NCI-H748 (cell line): ENCODE data around the gene FAM163A.
"Not testable (repeated sequence)": the region's sequence is repeated elsewhere in the genome, so short reads cannot be mapped to it uniquely, and the experiment has no call there.

Source experiments
- DNase-seq: peaks from one replicate; lab custom pipeline; 2025; ENCODE audit not compliant: unreplicated experiment; lab: John Stamatoyannopoulos, UW

Gene FAM163A

DNA sequence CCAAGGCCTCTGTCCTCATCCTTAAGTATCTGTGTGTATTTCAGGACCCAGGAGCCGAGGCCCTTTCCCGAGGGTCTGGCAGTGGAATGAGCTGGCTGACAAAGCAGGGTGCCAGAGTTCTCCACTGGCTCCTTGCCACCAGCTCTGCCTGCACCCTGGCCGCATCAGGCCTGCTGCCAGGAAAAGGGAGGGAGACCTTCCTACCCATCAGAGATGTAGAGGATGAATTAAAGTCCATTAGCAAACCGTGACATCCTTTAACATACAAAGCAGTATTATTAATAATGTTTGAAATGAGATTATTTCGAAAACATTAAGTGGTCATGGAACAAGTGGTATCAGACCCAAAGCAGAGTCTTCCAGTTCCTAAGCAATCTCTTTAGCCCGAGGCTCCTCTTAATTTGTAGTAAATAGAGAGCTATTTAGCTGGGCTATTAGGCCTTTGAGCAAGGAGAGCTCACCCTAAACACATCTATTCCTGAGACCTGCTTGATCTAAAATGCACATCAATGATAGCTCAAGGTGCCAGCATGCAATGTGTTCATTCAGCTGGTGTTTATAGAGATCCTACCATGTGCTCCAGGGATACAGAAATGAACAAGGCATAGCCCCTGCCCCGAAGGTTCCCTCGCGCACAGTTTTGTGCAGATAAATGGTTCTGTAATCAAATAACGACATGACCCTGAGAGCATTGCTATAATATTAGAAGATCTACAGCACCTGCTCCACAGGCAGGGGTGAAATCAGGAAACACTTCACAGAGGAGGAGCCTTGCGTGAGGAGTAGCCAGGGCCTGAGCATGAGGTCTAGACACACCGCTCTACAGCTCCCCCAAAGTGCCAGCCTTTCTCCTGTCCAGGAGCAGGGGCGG is 44.0 kb downstream of the FAM163A start:
- no peak for DNase-seq

DNA sequence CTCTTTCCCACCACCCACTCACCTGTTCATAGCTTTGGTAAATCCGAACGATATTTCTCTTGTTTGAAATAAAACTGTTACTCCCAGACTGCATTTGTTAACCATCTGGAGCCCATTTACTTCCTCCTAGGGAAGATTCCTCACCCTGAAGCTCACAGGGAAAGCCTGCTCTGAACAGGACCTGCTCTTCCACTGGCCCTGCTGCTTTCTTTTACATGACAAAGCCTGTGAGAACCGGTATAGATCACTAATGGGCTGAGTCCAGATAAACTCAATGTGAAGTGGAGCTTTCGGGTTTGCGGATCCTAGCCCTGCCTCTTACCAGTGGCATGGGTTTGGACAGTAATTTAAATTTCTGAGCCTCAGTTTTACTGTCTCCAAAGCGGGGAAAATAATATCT is 45.2 kb downstream of the FAM163A start:
- no peak for DNase-seq

DNA sequence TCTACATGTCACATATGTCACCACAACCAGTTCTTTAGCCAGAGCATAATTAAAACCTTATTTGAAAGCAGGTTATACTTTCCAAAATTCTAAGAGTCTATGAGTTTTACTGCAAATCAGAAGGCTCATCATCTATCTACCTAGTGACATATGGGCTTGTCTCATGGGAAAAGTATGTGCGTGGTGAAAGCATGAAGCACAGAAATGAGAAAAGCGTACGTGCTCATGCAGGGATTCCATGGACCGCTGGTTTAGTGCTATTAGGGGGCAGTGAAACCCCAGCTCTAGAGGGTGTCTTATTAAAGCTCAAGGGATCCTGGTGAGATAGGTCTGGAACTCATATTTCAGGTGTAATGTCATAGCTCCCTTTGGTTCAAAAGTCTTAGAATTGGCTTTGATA is 50.2 kb downstream of the FAM163A start:
- DNase-seq: no peak

DNA sequence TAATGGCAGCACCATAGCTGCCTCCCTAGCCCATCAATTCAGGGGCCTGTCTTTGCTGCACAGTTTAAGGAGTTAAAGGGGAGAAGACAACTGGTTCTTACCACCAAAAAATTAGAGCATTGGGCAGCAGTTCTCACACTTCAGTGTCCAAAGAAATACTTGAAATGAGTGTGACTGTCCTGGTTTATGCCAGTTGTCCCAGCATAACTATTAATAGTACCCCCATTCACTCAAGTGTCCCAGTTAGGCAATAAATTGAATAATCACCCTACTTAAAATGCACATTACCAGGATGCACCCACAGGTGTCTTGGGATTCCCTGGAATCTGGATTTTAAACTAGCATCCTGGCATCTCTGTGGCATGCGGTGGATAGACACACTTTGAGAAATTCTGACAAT is 51.1 kb downstream of the FAM163A start:
- DNase-seq: no peak

DNA sequence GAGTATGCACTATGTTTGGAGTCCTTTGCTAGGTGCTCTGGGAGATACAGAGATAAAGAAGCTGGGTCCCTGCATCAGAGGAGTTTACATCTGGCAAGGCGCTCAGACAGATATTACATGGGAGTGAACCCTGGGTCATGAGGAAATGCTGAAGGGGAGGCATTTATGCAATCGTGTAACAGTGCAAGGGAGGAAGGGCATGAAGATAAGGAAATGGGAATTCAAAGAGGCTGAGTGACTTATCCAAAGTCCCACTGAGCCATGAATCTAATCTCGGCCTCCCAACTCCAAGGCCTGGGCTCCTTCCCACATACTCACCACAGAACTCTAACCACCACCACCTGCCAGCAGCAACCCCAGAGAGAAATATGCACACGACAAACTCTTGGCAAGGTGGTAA is 51.6 kb downstream of the FAM163A start:
- DNase-seq: no peak

DNA sequence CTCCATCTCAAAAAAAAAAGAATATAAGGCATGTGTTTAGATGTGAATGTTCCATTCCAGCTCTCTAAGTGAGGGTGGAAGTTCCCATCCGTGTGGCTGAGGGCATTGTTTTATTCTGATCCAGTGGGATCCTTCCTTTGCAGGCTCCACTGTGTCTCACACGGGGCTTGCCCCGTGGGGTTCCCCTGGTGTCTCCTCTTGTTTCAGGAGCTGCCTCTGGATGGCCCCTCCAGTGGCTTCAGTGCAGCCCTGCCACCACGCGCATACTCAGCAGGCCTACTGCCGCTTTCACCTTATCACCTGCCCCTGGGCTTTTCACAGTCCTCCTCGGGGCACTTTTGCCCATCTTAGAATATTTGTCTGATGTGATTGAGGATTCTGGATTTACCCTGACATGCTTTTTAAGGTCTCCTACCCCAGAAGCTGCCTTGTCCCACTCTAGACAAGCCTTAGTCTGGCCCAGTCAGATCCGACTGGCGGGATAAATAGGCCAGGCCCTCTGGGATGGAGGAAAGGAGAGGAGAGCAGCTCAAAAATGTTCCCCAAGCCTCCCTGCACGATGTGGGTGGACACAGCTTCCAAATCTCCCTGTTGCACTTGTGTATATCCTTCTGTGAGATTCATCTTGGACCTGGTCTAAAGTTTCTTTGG is 55.2 kb downstream of the FAM163A start:
- no peak for DNase-seq

DNA sequence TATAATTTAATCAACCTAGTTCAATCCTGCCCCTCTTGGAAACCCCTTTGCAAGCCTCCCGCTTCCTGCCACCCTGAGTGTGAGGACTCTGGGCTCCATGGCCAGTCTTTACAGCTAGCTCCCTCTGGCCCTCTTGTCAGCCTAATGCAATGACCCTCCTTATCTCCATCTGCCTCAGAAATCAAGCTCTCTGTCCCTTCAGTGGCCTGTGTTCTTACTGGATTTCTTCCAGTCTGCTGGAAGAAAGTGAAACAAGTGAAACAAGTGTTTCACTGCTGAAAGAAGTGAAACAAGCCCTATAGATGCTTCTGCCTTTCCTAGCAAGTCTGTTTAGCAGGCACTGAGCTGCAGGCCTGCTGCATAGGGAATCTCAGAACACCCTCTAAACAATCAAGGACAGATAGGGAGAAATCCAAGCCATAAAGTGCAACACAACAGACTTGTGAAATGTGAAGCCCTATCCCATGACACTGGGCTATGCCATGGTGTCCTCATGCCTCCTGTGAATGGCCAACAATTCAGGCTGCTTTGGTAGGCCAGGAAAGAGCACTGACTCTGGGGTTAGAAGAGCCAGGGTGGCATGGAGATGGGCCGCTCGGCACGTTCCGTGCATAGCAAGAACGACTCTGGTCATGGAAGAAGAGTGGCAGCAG is 55.9 kb downstream of the FAM163A start:
- no peak for DNase-seq

DNA sequence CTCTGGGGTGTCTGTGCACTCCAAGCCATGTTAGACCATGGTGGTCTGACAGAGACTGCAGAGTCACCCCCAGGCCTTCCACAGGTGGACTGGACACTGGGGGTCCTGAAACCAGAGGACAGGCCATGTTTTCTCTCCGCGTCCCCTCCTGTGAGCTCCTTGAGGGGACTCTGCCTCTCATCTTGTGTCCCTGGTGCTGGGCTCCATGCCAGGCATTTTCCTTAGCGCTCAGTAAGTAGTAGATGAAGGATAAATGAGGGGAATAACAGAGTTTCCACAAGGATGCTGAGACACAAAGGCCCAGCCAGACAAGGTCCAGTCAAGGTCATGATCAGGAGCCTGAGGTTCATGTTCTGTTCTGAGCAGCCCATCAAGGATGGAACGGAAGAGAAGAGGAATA is 57.4 kb downstream of the FAM163A start:
- DNase-seq: no peak

DNA sequence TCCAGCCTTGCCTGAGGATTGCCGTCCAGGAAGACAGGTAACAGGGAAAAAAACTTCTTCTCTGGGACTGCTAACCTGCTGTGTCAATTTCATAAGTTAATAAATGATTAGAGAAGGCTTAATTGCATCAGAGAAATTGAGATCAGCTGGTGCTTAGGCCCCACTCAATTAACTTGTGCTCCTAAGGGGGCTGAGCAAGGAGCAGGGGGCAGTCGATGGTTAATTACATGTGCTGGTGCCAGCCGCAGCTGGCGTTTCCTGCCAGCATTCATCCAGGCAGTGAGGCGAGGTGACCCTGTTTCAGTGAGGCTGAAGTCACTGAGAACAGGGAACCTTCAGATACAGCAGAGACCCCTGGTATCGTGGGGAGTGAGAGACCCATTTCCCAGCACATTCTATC is 60.0 kb downstream of the FAM163A start:
- DNase-seq: no peak

DNA sequence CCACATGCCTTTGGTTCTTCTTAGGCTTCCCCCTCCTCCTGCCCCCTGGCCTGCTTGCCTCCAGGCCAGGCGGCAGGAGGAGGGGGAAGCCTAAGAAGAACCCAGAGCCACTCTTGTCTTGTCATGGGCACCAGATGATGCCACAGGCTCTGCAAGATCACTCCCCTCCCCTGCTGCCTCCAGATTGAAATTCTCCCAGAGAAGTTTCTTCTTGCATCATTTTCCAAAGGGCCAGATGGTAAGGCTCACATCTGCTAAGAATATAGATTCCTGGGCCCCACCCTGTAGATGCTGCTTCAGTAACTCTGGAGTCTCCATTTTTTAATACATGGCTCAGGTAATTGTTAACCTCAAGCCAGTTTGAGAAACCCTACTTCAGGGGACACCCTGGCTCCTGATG is 60.8 kb downstream of the FAM163A start:
- DNase-seq: no peak

DNA sequence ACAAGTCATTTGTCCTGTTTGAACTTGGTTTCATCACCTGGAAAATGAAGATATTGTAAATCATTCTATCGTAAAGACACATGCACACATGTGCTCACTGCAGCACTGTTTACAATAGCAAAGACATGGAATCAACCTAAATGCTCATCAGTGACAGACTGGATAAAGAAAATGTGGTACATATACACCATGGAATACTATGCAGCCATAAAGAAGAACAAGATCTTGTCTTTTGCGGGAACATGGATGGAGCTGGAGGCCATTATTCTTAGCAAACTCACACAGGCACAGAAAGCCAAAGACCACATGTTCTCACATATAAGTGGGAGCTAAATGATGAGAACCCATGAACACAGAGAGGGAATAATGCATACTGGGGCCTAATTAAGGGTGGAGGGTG is 61.3 kb downstream of the FAM163A start:
- not testable (repeated sequence) for DNase-seq

DNA sequence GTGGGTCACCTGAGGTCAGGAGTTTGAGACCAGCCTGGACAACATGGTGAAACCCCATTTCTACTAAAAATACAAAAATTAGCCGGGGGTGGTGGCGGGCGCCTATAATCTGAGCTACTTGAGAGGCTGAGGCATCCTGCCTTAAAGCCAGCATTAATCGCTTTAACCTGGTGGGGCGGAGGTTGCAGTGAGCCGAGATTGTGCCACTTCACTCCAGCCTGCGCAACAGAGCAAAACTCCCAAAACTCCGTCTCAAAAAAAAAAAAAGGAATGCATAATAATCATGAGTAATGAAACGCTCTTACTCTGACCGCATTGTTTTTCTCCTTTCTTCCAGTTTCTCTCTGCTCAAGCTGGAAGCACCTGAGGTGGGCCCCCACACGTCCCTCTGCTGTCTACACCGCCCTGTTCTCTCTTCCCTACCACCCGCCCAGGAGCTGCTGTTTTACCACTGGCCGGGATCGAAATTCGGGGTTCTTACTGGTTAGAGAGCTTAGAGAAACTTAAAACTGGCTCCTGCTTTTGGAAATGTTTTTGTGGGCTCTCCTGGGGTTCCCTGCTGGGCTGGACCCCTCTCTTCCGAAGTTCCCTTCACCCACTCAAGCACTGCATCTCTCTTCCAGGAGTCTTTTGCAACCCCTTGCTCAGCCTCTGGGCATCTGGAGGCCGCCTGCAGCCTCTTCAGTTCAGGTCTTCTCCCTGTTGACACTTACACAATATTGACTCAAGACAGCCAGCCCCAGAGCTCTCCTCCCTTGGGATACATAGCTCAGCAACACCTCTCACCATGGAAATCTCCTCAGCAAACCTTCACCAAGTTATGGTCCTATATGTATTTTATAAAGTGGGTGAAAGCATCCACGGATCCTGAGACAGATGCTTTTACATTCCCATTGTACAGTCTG is 62.5 kb downstream of the FAM163A start:
- DNase-seq: no peak

DNA sequence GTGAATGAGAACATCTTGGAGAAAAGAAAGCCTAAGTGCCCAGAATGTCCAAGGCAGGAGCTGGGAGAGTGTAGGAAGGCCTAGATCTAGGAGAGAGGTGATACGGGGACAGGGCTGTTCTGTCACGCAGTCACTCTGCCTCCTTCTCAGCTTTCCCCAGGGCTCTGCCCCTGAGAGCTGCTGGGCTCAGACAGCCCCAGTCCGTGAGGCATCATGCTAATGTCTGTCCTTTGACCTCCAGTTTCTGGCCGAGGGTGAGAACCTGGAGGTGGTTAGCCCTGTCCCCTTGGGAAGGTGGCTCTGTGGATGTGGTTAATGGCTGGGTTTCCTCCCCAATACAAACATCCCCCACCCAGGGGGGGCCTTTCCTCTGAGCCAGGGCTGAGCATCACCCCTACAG is 63.2 kb downstream of the FAM163A start:
- no peak for DNase-seq

DNA sequence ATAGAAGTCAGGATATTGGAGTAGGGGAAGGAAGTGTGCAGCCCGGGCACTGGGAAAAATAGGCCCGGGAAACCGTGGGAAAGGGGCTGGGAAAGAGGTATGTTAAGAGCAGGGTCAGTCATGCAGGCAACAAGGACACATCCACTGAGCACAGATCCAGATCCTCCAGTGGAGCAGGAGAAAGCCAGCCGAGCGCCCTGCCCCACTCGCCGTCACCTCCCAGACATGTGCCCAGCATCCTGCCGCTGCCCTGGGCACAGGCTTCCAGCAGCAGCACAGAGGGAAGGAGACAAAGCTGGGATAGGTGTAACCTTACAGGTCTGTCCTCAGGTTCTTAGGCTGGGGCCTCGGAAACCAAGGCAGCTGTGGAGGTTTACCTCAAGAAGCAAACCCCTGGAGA is 64.2 kb downstream of the FAM163A start:
- DNase-seq: no peak

DNA sequence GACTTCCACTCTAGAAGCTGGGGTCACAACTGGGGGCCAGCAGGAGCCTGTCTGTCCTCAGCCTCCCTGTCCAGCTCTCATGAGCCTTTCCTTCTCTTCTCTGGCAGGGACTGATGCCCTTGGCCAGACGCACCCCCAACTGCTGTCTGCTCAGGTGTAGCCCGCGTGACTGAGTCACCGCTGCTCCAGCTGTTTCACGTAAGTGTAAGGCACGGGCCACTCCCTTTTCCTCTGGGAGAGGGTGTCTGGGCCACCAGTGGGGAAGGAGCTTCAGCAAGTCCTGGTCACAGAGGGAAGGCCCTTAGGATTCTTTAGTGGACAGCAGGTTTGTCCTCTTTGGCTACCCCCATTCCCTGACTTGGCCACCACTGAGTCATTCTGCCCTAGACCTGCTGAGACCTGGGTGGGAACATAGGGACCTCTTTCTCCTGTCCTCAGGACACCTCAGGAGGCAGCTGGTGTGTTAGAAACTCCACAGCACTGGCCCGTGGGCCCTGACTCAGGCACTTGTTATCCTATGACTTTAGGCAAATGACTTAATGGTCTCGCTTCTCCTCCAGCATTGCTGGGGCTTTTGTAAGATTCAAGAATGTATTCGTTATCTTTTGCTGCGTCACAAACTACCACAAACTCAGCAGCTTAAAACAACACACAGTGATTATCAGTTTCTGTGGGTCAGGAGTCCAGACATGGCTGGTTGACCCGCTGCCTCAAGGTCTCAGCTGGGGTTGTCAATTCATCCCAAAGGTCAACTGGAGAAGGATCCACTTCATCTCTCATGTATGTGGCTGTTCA is 64.8 kb downstream of the FAM163A start:
- DNase-seq: no peak

DNA sequence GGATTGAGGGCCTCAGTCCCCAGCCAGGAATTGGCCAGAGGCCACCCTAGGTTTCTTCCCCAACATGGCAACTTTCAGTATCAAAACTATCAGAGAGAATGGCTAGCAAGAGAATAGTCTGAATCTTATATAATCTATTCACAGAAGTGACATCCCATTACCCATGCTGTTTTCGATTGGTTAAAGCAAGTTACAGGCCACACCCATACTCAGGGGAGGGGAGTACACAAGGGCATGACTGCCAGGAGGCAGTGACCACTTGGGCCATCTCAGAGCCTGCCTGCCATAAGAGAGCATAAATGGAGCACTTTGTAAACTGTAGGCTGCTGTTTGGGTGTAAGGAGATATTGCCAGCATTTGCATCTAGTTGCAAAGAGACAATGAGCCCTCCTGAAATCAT is 65.4 kb downstream of the FAM163A start:
- no peak for DNase-seq

DNA sequence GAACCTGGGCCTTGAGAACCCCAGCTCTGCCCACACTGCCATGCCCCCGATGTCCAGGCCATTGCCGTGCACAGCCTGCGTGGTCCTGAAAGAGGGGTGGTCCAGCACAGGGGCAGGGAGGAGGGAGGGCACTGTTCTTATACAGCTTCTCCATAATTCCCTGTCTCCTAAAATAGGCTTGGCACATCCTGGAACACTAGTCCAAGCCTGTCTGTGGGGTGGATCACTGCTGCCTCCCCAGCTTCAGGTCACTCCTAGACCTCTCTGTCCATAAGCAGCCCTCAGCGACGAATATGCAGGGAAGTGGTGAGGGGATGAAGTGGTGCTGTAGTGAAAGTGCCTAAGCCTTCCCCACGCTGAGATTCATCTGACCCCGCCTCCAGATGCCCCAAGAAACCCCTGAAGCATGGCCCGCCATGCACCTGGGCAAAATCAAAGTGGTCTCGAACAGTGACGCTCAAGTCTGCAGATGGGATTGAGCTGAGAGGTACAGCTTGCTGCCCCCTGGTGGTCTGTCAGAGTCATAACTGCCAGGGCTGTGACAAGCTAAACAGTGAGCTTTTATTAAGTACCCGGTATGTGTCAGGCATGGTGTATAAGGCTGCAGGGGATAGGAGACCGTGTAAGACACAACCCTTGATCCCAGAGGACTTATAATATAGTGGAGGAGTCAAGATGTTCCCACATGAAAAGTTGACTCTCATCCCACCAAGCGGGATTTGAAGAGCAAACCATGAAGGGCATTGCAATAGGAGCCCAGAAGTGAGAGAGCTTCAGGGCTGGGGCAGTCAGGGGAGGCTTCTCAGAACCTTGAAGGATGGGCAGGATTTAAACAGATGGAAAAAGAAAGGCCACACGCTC is 66.6 kb downstream of the FAM163A start:
- DNase-seq: peak; percentile 61

DNA sequence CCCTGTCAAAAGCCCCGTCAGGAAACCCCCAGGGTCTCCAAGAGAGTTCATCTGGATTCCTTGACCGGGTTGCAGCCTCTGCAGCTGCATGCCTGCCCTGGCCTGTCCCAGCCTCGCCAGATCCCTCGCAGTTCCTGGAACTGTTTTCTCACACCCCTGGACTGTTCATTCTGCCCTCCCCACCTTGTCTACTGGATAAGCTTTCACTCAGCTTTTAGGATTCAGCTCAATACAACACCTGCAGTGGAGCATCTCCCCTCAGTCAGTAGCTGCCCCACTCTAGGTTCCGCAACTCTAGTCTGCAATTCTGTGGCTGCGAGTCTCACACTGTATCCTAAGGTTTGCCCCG is 67.2 kb downstream of the FAM163A start:
- no peak for DNase-seq

DNA sequence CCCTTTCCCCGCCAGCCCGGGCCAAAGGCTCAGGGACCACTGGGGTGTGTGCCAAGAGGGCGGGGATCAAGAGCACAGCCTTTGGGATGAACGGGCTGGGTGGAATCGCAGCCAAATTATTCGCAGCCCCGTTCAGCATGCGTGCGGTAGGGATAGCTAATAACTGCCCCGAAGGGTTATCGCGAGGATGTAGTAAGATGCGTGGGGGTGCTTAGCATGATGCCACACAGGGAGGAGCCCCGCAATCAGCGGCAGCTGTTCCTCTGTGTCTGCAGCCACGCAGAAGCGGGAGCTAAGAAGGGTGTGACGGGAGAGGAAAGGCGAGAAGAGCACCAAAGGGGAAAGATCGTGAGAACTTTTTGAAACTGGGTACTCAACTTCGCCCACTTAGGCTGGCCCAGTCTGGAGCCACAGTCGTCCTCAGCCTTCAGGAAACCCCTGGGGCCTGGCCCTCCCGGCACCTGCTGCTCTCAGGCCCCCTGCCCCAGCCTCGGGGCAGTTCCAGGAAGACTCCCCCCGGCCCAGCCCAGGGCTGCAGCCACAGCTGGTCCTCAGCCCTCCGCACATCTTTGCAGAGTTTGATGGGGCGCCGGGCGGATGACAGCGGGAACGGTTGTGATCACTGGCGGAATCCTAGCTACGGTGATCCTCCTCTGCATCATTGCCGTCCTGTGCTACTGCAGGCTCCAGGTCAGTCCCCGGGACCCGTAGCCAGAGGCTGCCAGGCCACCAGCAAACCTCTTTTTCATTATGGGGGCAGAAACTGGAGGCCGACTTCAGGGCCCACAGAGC is 69.6 kb downstream of the FAM163A start:
- DNase-seq: no peak
